ENCODE measurements around the gene PTRHD1. TPM values are rescaled to one million over a fixed set of nuclear protein-coding genes. Genes with fewer than 3 reads are reported as not detected.

Gene PTRHD1
- total and polyA plus RNA-seq, 2 of the 8 experiments (the other 6 are each of a cell fraction or from before 2014, with no cell fraction given): 46.2 to 91.9 TPM

DNA sequence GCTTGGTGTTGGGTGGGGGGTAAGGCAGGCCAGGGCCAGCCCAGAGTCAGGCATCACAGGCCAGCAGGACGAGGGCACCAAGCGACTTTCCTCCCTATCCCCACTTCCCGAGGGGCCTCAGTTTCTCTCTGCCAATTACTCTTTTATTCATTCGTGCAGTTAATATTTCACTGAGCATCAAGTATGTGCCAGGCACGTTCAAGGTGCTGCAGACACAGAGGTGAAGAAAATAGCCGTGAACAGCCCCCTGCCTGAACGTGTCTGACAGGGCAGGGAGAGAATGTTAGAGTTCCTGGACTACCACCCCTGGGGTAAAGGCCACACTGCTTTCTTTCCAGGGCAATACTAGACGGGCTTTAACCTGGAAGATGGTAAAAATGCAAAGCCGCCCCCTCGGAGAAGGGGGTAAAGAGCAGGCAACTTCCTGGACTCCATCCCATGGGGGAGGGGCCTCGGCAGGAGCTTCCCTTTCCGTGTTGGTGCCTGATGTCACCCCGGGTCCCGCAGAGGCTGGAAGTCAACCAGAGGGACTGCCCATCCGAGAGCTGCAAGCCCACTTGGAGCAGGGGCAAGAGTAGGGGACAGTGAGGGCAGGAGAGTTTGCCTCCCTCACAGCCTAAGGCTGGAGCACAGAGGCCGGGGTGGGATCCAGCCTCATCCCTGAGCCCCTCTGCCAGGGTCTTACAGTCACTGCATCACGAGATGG, 47.1 kb upstream of the PTRHD1 start:
- no peak overlapping the region for H3K4ac ChIP-seq (replicated peaks; ENCODE audit: insufficient read length, low read depth, low read length)
- POLR2A ChIA-PET (ENCODE audit: partially characterized antibody): interaction anchor here (0.8 kb wide), 1 partner anchor 21 kb away, joined by 3 read pairs; no protein-coding TSS in a partner anchor
- H3K56ac ChIP-seq (replicated peaks; ENCODE audit: insufficient read length, low read depth, low read length): no peak overlapping the region
- H2BK20ac ChIP-seq (ENCODE audit: low read length): no peak overlapping the region
- no peak overlapping the region for H4K91ac ChIP-seq (replicated peaks; ENCODE audit: insufficient read length, low read length)
- no peak overlapping the region for H3K27ac ChIP-seq (ENCODE audit: low read depth, low read length)
- no peaks in the 10 kb centered on the region for H3K4me1 ChIP-seq (replicated peaks in 1 of 4; ENCODE audit: control insufficient read depth in 3 of 4, insufficient read depth in 4 of 4, low read length in 3 of 4)
- 0 out of 2 replicates have a peak overlapping the region, but pooled peaks have one; percentile 71 for H4K8ac ChIP-seq (ENCODE audit: extremely low read depth, insufficient read depth, low read length)
- no peaks in the 10 kb centered on the region for H3K27me3 ChIP-seq (replicated peaks in 1 of 4; ENCODE audit: control insufficient read depth in 3 of 4, extremely low read depth in 1 of 4, insufficient read depth in 3 of 4, low read length in 3 of 4)
- no peaks in the 10 kb centered on the region for H3K23me2 ChIP-seq (ENCODE audit: low read depth, low read length)
- H3K4me3 ChIP-seq (ENCODE audit: extremely low read depth in 1 of 4, insufficient read depth in 2 of 4, low read depth in 3 of 4, low read length in 4 of 4): no peak overlapping the region
- H3K79me1 ChIP-seq (ENCODE audit: low read depth, low read length): no peaks in the 10 kb centered on the region; the same call in 1 of the 2 replicates
- H3K18ac ChIP-seq (ENCODE audit: extremely low read depth, low read length): no peak overlapping the region
- H2AFZ ChIP-seq (ENCODE audit: low read length): no peak overlapping the region
- H2BK12ac ChIP-seq (ENCODE audit: low read depth, low read length): no peak overlapping the region
- no peaks in the 10 kb centered on the region for H3K9me3 ChIP-seq (ENCODE audit: insufficient read depth in 2 of 2, low read depth in 1 of 2, low read length in 1 of 2)
- 90% methylated on average over 17 of the region's 17 CpGs; no CpG with 5 or more reads in 1 of the 2 experiments for WGBS, 2 experiments (ENCODE audit: extremely low coverage in 1 of 2, insufficient coverage in 1 of 2, insufficient read length in 1 of 2, insufficient replicate concordance in 2 of 2, low coverage in 1 of 2, low lambda C conversion rate in 2 of 2, missing lambda C conversion rate in 1 of 2)
- H3K23ac ChIP-seq (ENCODE audit: insufficient read length): no peak overlapping the region
- no peak overlapping the region for H4K5ac ChIP-seq (ENCODE audit: insufficient read length, low read depth, low read length)
- H2AK5ac ChIP-seq (ENCODE audit: low read depth, low read length): no peak overlapping the region
- FAIRE-seq (no peak), DNase-seq (ENCODE audit: low read depth in 1 of 2, low spot score in 2 of 2) (no peak)
- H3K36me3 ChIP-seq (ENCODE audit: control insufficient read depth in 2 of 4, insufficient read depth in 4 of 4, low read length in 3 of 4): peaks cover 0 to 3% (median 1%) of the 10 kb centered on the region in 4 experiments; a peak in 3 of 8 replicates
- no peak overlapping the region for H2BK5ac ChIP-seq (ENCODE audit: low read depth, low read length)
- no peak overlapping the region for H3K14ac ChIP-seq (ENCODE audit: insufficient read length)
- H3K79me2 ChIP-seq (ENCODE audit: control insufficient read depth in 1 of 2, insufficient read depth in 2 of 2, low read length in 2 of 2): no peaks in the 10 kb centered on the region; a peak in 1 of 4 replicates
- peaks cover 0 to 1% of the 10 kb centered on the region in 2 experiments for H4K20me1 ChIP-seq (replicated peaks in 1 of 2; ENCODE audit: control insufficient read depth in 1 of 2, insufficient read depth in 2 of 2, low read length in 2 of 2)
- no peak overlapping the region for H2BK15ac ChIP-seq (ENCODE audit: low read length)
- no peak overlapping the region for H2BK120ac ChIP-seq (replicated peaks; ENCODE audit: low read depth, low read length)
- CTCF ChIA-PET (ENCODE audit: partially characterized antibody): interaction anchor here (0.6 to 4.0 kb wide), 5 partner anchors 13 to 18 kb away, joined by 3 to 20 read pairs (median 3); no protein-coding TSS in a partner anchor
- no peak overlapping the region for H3K4me2 ChIP-seq (ENCODE audit: insufficient read depth in 1 of 2, low read depth in 2 of 2, low read length in 2 of 2)
- no peak overlapping the region for H3K9ac ChIP-seq (replicated peaks in 1 of 4; ENCODE audit: extremely low read depth in 1 of 4, low read depth in 3 of 4, low read length in 3 of 4)
- no peak for TF ChIP-seq JUND (IDR thresholded peaks at IDR 0.05; ENCODE audit: low read length)
- TF ChIP-seq SIN3A (conservative IDR thresholded peaks at IDR 0.05 in 1 of 2, IDR thresholded peaks at IDR 0.05 in 1 of 2; ENCODE audit: low read depth in 1 of 2, low read length in 2 of 2): no peak
- TF ChIP-seq HDAC2 (IDR thresholded peaks at IDR 0.05; ENCODE audit: borderline replicate concordance in 1 of 2, low read depth in 2 of 2, low read length in 2 of 2): no peak
- TF ChIP-seq CREB1 (IDR thresholded peaks at IDR 0.05): no peak
- no peak for TF ChIP-seq EZH2 (IDR thresholded peaks at IDR 0.05; ENCODE audit: low read depth, low read length, severe bottlenecking)
- TF ChIP-seq HDAC6 (IDR thresholded peaks at IDR 0.05; ENCODE audit: low read depth, low read length): no peak
- no peak for TF ChIP-seq POLR2A (IDR thresholded peaks at IDR 0.05; ENCODE audit: control extremely low read depth in 1 of 2, low read depth in 2 of 2, low read length in 2 of 2)
